Endothelial cell of umbilical vein (primary cell): ENCODE data around the gene PIGZ. TPM values are rescaled to one million over a fixed set of nuclear protein-coding genes. Genes with fewer than 3 reads are reported as not detected.

Experiments
- BruUV-seq: library from RNA; stranded (reverse); fragments of 400-500 nt; replicated peaks from 2 replicates; lab custom pipeline; 2021; lab: Mats Ljungman, UMichigan
- CTCF ChIA-PET: fragments of 300-600, 350-600 bp; sonication (Branson Sonifier 250); formaldehyde crosslinking; loops from one replicate; lab custom pipeline; 2021; ENCODE audit warnings: antibody characterized with exemption, inconsistent platforms; lab: Charles Lee
- POLR2A ChIA-PET: fragments of 300-600, 350-600 bp; sonication (Branson Sonifier 250); formaldehyde crosslinking; loops from one replicate; lab custom pipeline; 2021; ENCODE audit warnings: antibody characterized with exemption, inconsistent platforms; lab: Charles Lee
- DNase-seq: peaks from one replicate; pipeline ENCODE4 v3.0.0-alpha.2; 2011; ENCODE audit warnings: low read depth, low spot score
- FAIRE-seq: peaks from 2 replicates; lab custom pipeline; 2011; peaks lifted over from hg19 to GRCh38; lab: Jason Lieb, UNC
- H2AFZ ChIP-seq: 2 replicates; pipeline ENCODE4 v1.6.0; 2012; ENCODE audit warnings: low read depth, low read length, control low read depth, inconsistent platforms
- H3K27ac ChIP-seq: 2 replicates; pipeline ENCODE4 v1.5.1; 2011; ENCODE audit warnings: low read depth, mild to moderate bottlenecking, control low read depth, low read length, moderate library complexity; ENCODE audit not compliant: insufficient read depth
- H3K27me3 ChIP-seq, 2 experiments: 2 replicates each; pipeline versions ENCODE4 v1.6.0 to v1.6.1; 2011; ENCODE audit warnings: low read length in 2 of 2, mixed read lengths in 1 of 2; ENCODE audit not compliant: control insufficient read depth in 2 of 2, insufficient read depth in 2 of 2
- H3K36me3 ChIP-seq, 2 experiments: 2 replicates in 1 of 2; 3 replicates in 1 of 2; pipeline ENCODE4 v1.5.1; 2011; ENCODE audit warnings: low read length in 2 of 2, mild to moderate bottlenecking in 1 of 2, moderate library complexity in 1 of 2; ENCODE audit not compliant: control insufficient read depth in 2 of 2, insufficient read depth in 2 of 2; ENCODE audit errors: extremely low read depth in 1 of 2
- H3K4me1 ChIP-seq: 3 replicates; pipeline ENCODE4 v1.5.1; 2011; ENCODE audit warnings: mild to moderate bottlenecking, low read length; ENCODE audit not compliant: control insufficient read depth, insufficient read depth; ENCODE audit errors: extremely low read depth
- H3K4me2 ChIP-seq: 2 replicates; pipeline ENCODE4 v1.6.1; 2011; ENCODE audit warnings: low read length, control low read depth, mixed read lengths; ENCODE audit not compliant: insufficient read depth
- H3K4me3 ChIP-seq, 3 experiments: fragments of 200-600 bp in 1 of 3; sonication (generic), shearing (Covaris generic) in 1 of 3; replicated peaks in 1 of 3; 2 replicates each; pipeline ENCODE4 v1.5.1; 2011 to 2016; ENCODE audit warnings: control low read depth in 3 of 3, low read length in 3 of 3, mild to moderate bottlenecking in 2 of 3, inconsistent platforms in 1 of 3, low read depth in 1 of 3, moderate library complexity in 1 of 3; ENCODE audit not compliant: insufficient read depth in 1 of 3
- H3K79me2 ChIP-seq: 2 replicates; pipeline ENCODE4 v1.6.0; 2012; ENCODE audit warnings: low read length, inconsistent platforms; ENCODE audit not compliant: control insufficient read depth, insufficient read depth
- H3K9ac ChIP-seq: replicated peaks from 2 replicates; pipeline ENCODE3; 2011; ENCODE audit warnings: low read length, control low read depth; ENCODE audit not compliant: insufficient read depth; ENCODE audit errors: extremely low read depth
- H3K9me1 ChIP-seq: replicated peaks from 3 replicates; pipeline ENCODE4 v1.6.0; 2011; ENCODE audit warnings: mild to moderate bottlenecking, low read length; ENCODE audit not compliant: control insufficient read depth, insufficient read depth; ENCODE audit errors: extremely low read depth
- H3K9me3 ChIP-seq: replicated peaks from 2 replicates; pipeline ENCODE4 v1.5.1; 2012; ENCODE audit warnings: low read length, inconsistent platforms; ENCODE audit not compliant: control insufficient read depth, insufficient read depth
- H4K20me1 ChIP-seq: replicated peaks from 2 replicates; pipeline ENCODE3; 2011; ENCODE audit warnings: mild to moderate bottlenecking, low read length; ENCODE audit not compliant: control insufficient read depth, insufficient read depth; ENCODE audit errors: extremely low read depth
- EZH2 ChIP-seq: IDR thresholded peaks from 2 replicates; pipeline ENCODE4 v1.6.1; 2012; ENCODE audit warnings: borderline replicate concordance, low read depth, mild to moderate bottlenecking, moderate library complexity, low read length, inconsistent platforms; ENCODE audit not compliant: severe bottlenecking
- FOS ChIP-seq: IDR thresholded peaks from 2 replicates; pipeline ENCODE4 v1.6.1; 2011; ENCODE audit warnings: mild to moderate bottlenecking, low read length, moderate library complexity, borderline replicate concordance; ENCODE audit not compliant: insufficient read depth
- GATA2 ChIP-seq: IDR thresholded peaks from 2 replicates; pipeline ENCODE4 v1.7.0; 2011; ENCODE audit warnings: low read depth, mild to moderate bottlenecking, moderate library complexity, mixed read lengths, low read length; ENCODE audit not compliant: insufficient read length, insufficient read depth
- JUN ChIP-seq: IDR thresholded peaks from 2 replicates; pipeline ENCODE4 v1.6.1; 2011; ENCODE audit warnings: borderline replicate concordance, low read depth; ENCODE audit not compliant: insufficient read length, insufficient read depth
- MAX ChIP-seq: IDR thresholded peaks from 2 replicates; pipeline ENCODE4 v1.6.1; 2011; ENCODE audit not compliant: insufficient read depth, insufficient read length
- MYC ChIP-seq: IDR thresholded peaks from one replicate; pipeline ENCODE4 v1.6.1; 2011; ENCODE audit warnings: mild to moderate bottlenecking, low read depth, low read length
- POLR2A ChIP-seq: IDR thresholded peaks from 2 replicates; pipeline ENCODE4 v1.6.1; 2012; ENCODE audit warnings: low read depth, mild to moderate bottlenecking, control low read depth, low read length
- POLR2AphosphoS5 ChIP-seq: IDR thresholded peaks from 2 replicates; pipeline ENCODE4 v1.6.1; 2012; ENCODE audit warnings: low read depth, mild to moderate bottlenecking, control low read depth, low read length, moderate library complexity; ENCODE audit not compliant: insufficient read depth
- dilution Hi-C: fragments of 300-500 bp; cut with MboI; formaldehyde crosslinking; loops from one replicate; pipeline ENCODE4 v1.15.0; 2019; ENCODE audit warnings: low sequenced_read_pairs; ENCODE audit not compliant: extremely low pct_ligation_motif_present
- intact Hi-C: fragments of 100-400 bp; cut with micrococcal nuclease; formaldehyde crosslinking; loops from one replicate; pipeline ENCODE4 v1.10.0; 2022
- polyA plus RNA-seq, 4 experiments: library from polyadenylated mRNA; depleted of rRNA in 3 of 4; stranded (reverse) in 3 of 4; unstranded in 1 of 4; fragments of >200 nt; gene quantifications; 2 replicates each; pipeline versions ENCODE4 v1.2.1 to v1.2.3, GENCODE V29; 2011 to 2012; ENCODE audit warnings: missing spikeins in 1 of 4
- total RNA-seq: library from RNA; stranded (reverse); gene quantifications from 2 replicates; pipeline ENCODE4 v1.2.3, GENCODE V29; 2021
- TF ChIP-seq, protein P1 (sequence below), 2 donors: IDR thresholded peaks; 1 replicate in 1 of 2; 2 replicates in 1 of 2; pipeline ENCODE4 v1.5.1; 2011; ENCODE audit warnings: low read length in 2 of 2, mild to moderate bottlenecking in 2 of 2, moderate library complexity in 2 of 2, control low read depth in 1 of 2, inconsistent platforms in 1 of 2, low read depth in 1 of 2; ENCODE audit not compliant: insufficient read depth in 1 of 2; ENCODE audit errors: extremely low read depth in 1 of 2

PIGZ gene
- total and polyA plus RNA-seq, 2 donors (not counting 3 experiments of a cell fraction or from before 2014, with no cell fraction given) = 6.0 to 6.5 TPM

GRCh38 chr3:196949750-196950149 is 18.9 kb downstream of the PIGZ start:
- intact Hi-C loops = no loop called here
- Histone ChIP-seq H3K4me3 (no peak overlapping the region), H3K4me1 (no peaks in the 10 kb centered on the region), H3K79me2 (no peaks in the 10 kb centered on the region), H3K9ac (no peak overlapping the region), H3K36me3 (no peaks in the 10 kb centered on the region), H3K4me2 (no peak overlapping the region), H3K9me1 (no peaks in the 10 kb centered on the region), H4K20me1 (no peaks in the 10 kb centered on the region), H3K27me3 (no peaks in the 10 kb centered on the region), H3K27ac (no peak overlapping the region), H2AFZ (no peak overlapping the region), H3K9me3 (no peaks in the 10 kb centered on the region)
- ChIA-PET POLR2A (no interaction called here), CTCF (interaction anchor here (0.9 to 1.8 kb wide), 3 partner anchors 8 to 20 kb away, joined by 3 to 10 read pairs (median 3); no protein-coding TSS in a partner anchor)
- TF ChIP-seq FOS (no peak), JUN (no peak), POLR2AphosphoS5 (no peak), POLR2A (no peak)
- dilution Hi-C loops = no loop called here
- no TSS peak for BruUV-seq
- no peak for FAIRE-seq
- DNase-seq = no peak

DNA sequence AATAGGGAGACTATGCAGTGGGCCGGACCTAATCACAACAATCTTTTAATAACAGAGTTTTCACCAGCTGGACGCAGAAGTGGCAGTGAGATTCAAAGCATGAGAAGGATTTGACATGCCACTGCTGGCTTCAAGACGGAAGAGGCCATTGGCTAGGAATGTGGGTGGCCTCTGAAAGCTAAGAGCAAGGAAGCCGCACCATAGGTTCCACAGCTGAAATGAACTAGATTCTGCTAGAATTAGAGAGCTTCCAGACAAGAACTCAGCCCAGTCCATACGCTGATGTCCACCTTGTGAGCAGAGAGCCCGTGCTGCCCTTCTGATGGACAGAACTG is 19.4 kb downstream of the PIGZ start:
- Histone ChIP-seq H3K4me1 (no peaks in the 10 kb centered on the region), H3K4me3 (no peak overlapping the region), H4K20me1 (no peaks in the 10 kb centered on the region), H3K27ac (no peak overlapping the region), H3K27me3 (no peaks in the 10 kb centered on the region), H3K79me2 (peaks cover 2% of the 10 kb centered on the region), H3K9me1 (no peaks in the 10 kb centered on the region), H3K4me2 (no peak overlapping the region), H3K9me3 (no peaks in the 10 kb centered on the region), H2AFZ (no peak overlapping the region), H3K36me3 (no peaks in the 10 kb centered on the region), H3K9ac (no peak overlapping the region)
- DNase-seq = no peak
- TF ChIP-seq FOS (no peak), POLR2A (no peak), JUN (no peak), EZH2 (no peak), POLR2AphosphoS5 (no peak), MYC (no peak), MAX (no peak), GATA2 (no peak)
- TF ChIP-seq, protein P1, sequence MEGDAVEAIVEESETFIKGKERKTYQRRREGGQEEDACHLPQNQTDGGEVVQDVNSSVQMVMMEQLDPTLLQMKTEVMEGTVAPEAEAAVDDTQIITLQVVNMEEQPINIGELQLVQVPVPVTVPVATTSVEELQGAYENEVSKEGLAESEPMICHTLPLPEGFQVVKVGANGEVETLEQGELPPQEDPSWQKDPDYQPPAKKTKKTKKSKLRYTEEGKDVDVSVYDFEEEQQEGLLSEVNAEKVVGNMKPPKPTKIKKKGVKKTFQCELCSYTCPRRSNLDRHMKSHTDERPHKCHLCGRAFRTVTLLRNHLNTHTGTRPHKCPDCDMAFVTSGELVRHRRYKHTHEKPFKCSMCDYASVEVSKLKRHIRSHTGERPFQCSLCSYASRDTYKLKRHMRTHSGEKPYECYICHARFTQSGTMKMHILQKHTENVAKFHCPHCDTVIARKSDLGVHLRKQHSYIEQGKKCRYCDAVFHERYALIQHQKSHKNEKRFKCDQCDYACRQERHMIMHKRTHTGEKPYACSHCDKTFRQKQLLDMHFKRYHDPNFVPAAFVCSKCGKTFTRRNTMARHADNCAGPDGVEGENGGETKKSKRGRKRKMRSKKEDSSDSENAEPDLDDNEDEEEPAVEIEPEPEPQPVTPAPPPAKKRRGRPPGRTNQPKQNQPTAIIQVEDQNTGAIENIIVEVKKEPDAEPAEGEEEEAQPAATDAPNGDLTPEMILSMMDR (IDR thresholded peaks at IDR 0.05; ENCODE audit: extremely low read depth in 1 of 2, insufficient read depth in 1 of 2, low read depth in 1 of 2, low read length in 2 of 2) = no peak
- no peak for FAIRE-seq
- BruUV-seq = no TSS peak
- ChIA-PET CTCF (interaction anchor here (1.6 to 1.8 kb wide), 2 partner anchors 10 to 21 kb away, joined by 3 to 10 read pairs; no protein-coding TSS in a partner anchor), POLR2A (no interaction called here)
- intact Hi-C loops (no loop called here), dilution Hi-C loops (no loop called here)
